Head of caudate nucleus (tissue), 42 donors: Measurements from ENCODE around the gene KIAA2012.
A peak's percentile ranks its signal among the peaks of the same experiment; 100 is the strongest.
"Not testable (repeated sequence)": the region's sequence is repeated elsewhere in the genome, so short reads cannot be mapped to it uniquely, and the experiment has no call there.

Experiments used
- DNase-seq, 42 donors: peaks; one replicate each; pipeline versions ENCODE4 v3.0.0 to v3.0.0-alpha.2; 2020 to 2021; ENCODE audit warnings: mixed read lengths in 7 of 42
- intact Hi-C: fragments of 100-400 bp; cut with DNase I; formaldehyde crosslinking; loops from one replicate; pipeline ENCODE4 v1.15.0; 2022

The KIAA2012 gene

DNA sequence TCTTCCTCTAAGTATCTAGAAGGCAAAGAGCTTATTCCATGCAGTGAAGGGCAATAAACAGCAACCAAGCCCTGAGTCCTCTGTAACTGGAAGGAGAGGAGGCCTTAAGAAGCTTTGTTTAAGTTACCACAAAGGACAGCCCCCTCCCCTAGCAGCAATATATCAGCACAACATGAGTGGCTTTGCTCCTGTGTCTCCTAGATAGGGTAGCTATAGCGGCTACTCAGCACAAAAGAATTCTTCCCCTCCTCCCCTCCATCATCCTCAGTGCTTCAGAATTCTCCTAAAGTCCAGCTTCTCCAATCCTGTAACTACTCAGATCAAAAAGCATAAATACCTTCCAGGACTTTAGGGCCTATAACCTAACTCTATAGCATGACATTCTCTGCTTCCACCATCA is 148.8 kb downstream of the KIAA2012 start:
- DNase-seq: no peak
- intact Hi-C loops: no loop called here

GRCh38 chr2:202237787-202238233 is 164.8 kb downstream of the KIAA2012 start:
- peak in 39 of 42 donors; percentile 3 to 67 (median 31) for DNase-seq

DNA sequence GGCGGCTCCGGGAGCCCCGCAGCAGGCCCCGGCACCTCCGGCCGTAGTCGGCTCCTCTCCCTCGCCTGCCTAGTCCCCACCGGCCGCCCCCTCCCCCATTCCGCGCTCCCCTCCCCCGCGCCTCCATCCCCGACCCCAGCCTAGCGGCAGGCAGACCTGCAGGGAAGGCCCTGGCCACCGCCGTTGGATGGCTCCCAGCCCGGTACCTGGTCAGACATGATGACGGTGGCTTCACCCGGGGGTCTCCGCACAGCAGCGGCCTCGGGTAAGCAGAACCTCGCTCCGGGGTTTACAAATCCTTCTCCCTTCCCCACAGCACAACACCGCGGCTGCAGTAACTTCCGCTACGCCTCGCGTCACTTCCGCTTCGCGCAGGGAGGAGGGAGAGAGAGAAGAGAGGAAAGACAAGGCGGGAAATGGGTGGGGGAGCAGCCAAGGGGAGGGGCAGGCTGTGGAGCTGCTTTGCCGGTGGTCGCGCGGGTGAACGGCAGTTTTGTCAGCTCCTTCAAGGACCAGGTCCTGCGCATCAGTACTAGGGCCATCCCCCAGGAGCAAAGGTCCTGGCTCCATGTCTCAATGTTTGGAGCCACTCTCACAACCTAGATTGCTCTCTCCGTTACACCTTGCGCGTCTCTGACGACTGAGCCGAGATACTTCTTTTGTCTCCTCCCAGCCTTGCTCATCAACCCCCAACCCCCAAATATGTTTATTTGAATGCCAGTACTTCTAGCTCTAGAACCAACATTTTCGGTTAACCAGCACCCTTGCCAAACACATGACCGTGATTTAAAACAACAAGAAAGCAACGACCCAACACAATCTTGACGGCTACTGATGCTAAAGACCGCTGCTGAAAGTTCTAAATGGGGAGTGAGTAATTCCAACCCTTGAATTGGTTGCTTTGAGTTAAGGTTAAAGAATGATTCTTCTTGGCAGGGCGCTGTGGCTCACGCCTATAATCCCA is 165.5 kb downstream of the KIAA2012 start, which contains the start of gene SUMO1:
Gene SUMO1, minus strand, starts transcription at position 364 of the 964 bp plus-strand sequence. Its CDS starts 146 bp downstream, at position 218.
- intact Hi-C loops: no loop called here
- DNase-seq: peak; percentile 87 to 97 (median 94)

More at GRCh38 chr2:202237787-202238233, 164.8 kb downstream of the KIAA2012 start:
- intact Hi-C loops: no loop called here

GRCh38 chr2:202247710-202248109 is 174.7 kb downstream of the KIAA2012 start:
- intact Hi-C loops, DNase-seq: not testable (repeated sequence)

DNA sequence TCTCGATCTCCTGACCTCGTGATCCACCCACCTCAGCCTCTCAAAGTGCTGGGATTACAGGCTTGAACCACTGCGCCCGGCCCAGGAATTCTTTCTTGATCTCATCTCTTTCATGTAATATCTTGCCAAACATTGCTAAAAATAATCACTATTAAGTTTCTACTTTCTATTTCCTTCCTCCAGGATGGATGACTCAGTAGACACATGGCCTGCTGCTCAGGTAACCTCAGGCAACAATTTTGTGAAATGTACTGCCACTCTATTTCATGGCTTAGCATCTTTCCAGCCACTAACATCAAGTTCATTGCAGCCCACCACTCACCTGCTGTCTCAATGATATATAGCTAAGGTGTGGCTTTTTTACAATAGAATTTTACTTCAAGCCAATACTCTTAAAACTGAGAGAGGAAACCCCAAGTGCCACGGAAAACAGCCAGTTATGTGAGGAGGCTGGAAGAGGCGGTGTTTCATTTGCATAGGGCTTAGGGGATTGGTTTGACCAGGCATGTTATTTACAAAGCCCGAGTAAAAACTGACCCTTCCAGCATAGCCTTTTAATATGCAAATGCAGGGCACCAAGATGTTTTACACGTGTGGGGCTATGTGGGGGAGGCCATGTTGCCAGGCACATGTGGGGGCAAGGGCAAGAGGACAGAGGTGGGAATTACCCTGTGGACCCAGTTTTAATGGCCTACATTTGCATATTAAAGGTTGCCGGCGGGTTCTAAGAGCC is 176.6 kb downstream of the KIAA2012 start:
- peak in 34 of 42 donors; percentile 5 to 75 (median 38) for DNase-seq
- intact Hi-C loops: no loop called here

DNA sequence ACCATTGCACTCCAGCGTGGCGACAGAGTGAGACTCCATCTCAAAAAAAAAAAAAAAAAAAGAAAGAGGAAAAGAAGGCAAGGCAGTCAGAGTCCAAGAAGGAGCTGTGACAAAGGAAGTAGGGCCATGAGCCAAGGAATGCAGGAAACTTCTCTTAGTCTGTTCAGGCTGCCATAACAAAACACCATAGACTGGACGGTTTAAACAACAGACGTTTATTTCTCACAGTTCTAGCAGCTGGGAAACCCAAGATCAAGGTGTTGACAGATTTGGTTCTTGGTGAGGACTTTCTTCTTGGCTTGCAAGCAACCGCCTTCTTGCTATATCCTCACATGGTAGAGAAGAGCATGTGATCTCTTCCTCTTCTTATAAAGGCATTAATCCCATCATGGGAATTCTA is 178.4 kb downstream of the KIAA2012 start:
- DNase-seq: no peak
- intact Hi-C loops: no loop called here
